ENCODE measurements around the gene OR5A2.

OR5A2 gene, protein sequence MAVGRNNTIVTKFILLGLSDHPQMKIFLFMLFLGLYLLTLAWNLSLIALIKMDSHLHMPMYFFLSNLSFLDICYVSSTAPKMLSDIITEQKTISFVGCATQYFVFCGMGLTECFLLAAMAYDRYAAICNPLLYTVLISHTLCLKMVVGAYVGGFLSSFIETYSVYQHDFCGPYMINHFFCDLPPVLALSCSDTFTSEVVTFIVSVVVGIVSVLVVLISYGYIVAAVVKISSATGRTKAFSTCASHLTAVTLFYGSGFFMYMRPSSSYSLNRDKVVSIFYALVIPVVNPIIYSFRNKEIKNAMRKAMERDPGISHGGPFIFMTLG

DNA sequence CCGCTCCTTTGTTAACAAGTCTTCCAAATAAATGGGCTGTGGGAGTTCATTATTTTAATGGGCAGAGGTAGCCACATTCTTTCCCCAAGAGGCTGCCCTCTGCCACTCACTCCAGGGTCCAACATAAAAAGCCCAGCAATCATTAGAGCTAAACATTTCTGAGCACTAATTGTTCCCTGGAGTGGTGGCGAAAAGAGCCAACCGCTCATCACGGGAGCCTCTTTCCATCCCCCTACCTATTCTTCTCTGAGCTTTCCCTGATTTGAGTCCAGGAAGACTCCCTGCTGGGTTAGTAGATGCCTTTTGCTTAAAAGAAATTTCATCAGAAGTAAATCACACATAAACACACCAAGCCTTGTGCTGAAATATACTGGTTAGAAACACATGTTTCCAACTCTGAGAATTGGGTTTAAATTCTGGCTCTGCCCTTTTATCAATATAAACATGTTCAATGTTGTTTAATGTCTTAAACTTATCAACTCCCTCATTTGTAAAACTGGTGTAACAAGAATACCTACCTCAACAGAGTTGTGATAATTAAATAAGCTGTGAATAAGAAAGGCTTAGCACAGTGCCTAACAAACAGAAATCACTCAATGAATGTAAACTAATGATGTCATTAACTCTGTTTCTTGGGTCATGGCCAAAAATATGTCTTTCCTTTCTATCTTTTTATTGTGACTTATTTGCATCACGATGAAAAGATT lies at the start of gene OR5A2:
TSS of gene OR5A2 (minus strand) at position 53 of the 707 bp plus-strand sequence. CDS start 3,460 bp downstream, outside the sequence.
- no peak for DNase-seq
- no peak within 1 kb of the TSS for H3K27ac ChIP-seq

DNA sequence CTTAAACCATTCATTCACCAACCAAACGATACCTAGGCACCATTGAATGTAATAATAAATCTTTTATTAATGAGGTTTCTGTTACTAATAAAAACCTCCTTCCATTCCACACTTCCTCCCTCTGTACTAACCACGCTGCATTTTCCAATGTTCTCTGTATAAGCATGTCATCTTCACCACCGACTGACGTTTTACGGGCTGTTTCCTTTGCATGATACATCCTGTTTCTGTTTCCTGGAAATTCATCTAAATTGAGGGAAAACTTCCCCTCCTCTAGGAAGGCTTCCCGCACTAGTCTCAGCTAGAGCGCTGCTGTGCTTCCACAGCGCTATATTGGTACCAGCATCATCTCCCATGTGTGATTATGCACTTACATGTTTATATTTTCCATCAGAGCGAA lies 49.0 kb upstream of the OR5A2 start:
- Histone ChIP-seq H3K36me3 (no peaks in the 10 kb centered on the region), H3K9me3 (ENCODE audit: severe bottlenecking) (no peaks in the 10 kb centered on the region), H3K27ac (no peak overlapping the region), H3K4me3 (ENCODE audit: low read depth, low read length) (no peak overlapping the region), H3K27me3 (ENCODE audit: insufficient read depth, low read depth, severe bottlenecking) (no peaks in the 10 kb centered on the region)
- TF ChIP-seq, protein P1, sequence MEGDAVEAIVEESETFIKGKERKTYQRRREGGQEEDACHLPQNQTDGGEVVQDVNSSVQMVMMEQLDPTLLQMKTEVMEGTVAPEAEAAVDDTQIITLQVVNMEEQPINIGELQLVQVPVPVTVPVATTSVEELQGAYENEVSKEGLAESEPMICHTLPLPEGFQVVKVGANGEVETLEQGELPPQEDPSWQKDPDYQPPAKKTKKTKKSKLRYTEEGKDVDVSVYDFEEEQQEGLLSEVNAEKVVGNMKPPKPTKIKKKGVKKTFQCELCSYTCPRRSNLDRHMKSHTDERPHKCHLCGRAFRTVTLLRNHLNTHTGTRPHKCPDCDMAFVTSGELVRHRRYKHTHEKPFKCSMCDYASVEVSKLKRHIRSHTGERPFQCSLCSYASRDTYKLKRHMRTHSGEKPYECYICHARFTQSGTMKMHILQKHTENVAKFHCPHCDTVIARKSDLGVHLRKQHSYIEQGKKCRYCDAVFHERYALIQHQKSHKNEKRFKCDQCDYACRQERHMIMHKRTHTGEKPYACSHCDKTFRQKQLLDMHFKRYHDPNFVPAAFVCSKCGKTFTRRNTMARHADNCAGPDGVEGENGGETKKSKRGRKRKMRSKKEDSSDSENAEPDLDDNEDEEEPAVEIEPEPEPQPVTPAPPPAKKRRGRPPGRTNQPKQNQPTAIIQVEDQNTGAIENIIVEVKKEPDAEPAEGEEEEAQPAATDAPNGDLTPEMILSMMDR (IDR thresholded peaks at IDR 0.05; ENCODE audit: low read depth, low read length), result no peak
- no peak for DNase-seq

More for the DNA sequence above, at the start of gene OR5A2:
- Histone ChIP-seq H3K27me3 (ENCODE audit: insufficient read depth, low read depth, severe bottlenecking) (peaks cover 2% of the 10 kb centered on the region), H3K9me3 (ENCODE audit: severe bottlenecking) (no peaks in the 10 kb centered on the region), H3K36me3 (no peaks in the 10 kb centered on the region), H3K4me3 (ENCODE audit: low read depth, low read length) (no peak within 1 kb of the TSS)
- TF ChIP-seq, protein P1 (IDR thresholded peaks at IDR 0.05; ENCODE audit: low read depth, low read length), result no peak

DNA sequence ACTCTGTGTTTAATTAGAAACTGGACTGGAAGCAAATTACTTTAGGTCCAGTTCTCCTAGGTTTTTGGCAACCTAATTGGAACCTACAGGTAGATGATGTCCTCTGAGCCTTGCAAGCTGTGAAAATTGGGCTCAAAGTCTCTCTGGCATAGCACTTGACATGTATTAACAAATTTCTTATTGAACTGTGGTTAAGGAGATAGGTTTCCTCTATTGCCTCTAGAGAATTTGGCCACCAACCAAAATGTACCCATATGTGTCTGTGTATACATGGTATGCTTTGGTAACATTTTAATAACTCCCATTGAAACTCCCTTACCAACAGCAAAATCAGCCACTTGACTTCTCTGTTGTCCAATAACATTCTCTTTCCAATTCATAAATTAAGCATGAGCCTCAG lies 46.8 kb upstream of the OR5A2 start, which contains the start of gene OR4D10:
TSS of gene OR4D10 (plus strand) at position 301 of the 400 bp plus-strand sequence. CDS start 4,115 bp downstream, outside the sequence.
- no peak within 1 kb of the TSS for H3K27ac ChIP-seq
- no peaks in the 10 kb centered on the region for H3K9me3 ChIP-seq (ENCODE audit: severe bottlenecking)
- TF ChIP-seq, protein P1 (IDR thresholded peaks at IDR 0.05; ENCODE audit: low read depth, low read length), result no peak
- DNase-seq, result no peak
- H3K36me3 ChIP-seq, result no peaks in the 10 kb centered on the region
- no peaks in the 10 kb centered on the region for H3K27me3 ChIP-seq (ENCODE audit: insufficient read depth, low read depth, severe bottlenecking)
- H3K4me3 ChIP-seq (ENCODE audit: low read depth, low read length), result no peak within 1 kb of the TSS

- no peaks in the 10 kb centered on the region for H3K27me3 ChIP-seq (ENCODE audit: insufficient read depth, low read depth, severe bottlenecking)
These were observed 37.0 kb upstream of the OR5A2 start for GRCh38 chr11:59463190-59463641.

DNA sequence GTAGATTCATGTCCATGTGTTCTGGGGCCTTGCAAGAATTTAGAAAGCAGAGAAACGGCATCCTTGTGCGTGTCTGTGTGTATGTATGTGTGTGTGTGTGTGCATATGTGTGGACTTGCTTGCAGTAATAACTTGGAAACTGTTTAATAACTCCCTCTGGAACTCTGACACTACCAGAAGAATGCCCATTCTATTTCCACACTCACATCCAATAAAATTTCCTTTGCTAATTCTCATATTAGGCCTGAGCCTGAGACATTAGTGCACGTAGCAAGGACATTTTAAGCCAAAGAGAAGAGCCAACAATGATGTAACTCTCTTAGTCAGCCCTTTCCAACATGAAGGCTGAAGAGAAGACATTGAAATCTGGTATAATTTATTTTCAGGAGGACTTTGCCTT lies 33.7 kb upstream of the OR5A2 start:
- DNase-seq, result no peak
- Histone ChIP-seq H3K36me3 (no peaks in the 10 kb centered on the region), H3K27ac (no peak overlapping the region), H3K9me3 (ENCODE audit: severe bottlenecking) (peaks cover 6% of the 10 kb centered on the region), H3K4me3 (ENCODE audit: low read depth, low read length) (no peak overlapping the region), H3K27me3 (ENCODE audit: insufficient read depth, low read depth, severe bottlenecking) (no peaks in the 10 kb centered on the region)
- TF ChIP-seq, protein P1 (IDR thresholded peaks at IDR 0.05; ENCODE audit: low read depth, low read length), result no peak

More at GRCh38 chr11:59463190-59463641, 37.0 kb upstream of the OR5A2 start:
- H3K27ac ChIP-seq, result no peak overlapping the region
- no peak for DNase-seq
- H3K4me3 ChIP-seq (ENCODE audit: low read depth, low read length), result no peak overlapping the region
- H3K9me3 ChIP-seq (ENCODE audit: severe bottlenecking), result peaks cover 8% of the 10 kb centered on the region
- TF ChIP-seq, protein P1 (IDR thresholded peaks at IDR 0.05; ENCODE audit: low read depth, low read length), result no peak
- H3K36me3 ChIP-seq, result no peaks in the 10 kb centered on the region

All from WERI-Rb-1 (cell line).